ENCODE data around the gene MACROH2A2. TPM values are rescaled to one million over a fixed set of nuclear protein-coding genes. Genes with fewer than 3 reads are reported as not detected.

MACROH2A2 gene
- total RNA-seq, 1 donor from 2014 or later, result 25.5 TPM

DNA sequence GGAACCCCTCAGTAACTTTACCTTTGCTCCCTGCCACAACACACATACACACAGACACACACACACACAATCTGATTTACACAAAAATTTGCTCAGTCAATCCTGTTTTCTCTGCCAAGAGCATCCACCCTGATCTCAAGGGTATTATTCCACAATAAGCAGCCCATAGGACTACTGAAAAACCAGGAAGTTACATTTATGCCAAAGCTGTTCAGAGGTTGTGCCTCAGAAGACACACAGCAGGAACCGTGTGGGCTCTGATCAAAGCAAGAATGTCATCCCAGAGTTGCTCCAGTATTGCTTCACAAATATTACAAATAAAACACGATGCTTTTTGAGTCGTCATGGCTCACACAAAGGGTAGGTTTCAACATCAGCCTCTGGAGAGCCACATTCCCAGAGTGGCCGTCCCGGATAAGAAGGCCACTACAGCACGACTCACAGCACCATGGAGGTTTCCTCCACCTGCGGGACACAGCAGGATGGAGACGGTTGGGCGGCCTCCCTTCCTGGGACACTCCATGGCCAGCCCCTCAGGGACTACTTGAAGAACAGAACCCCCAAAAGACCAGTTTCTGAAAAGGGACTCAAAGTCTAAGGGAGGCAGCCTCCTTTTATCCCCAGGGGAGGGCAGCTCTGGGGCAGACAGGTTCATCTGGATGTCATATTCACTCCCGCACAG, 78.4 kb downstream of the MACROH2A2 start:
- Histone ChIP-seq H3K9me3 (ENCODE audit: insufficient read depth, low read depth, low read length) (no peaks in the 10 kb centered on the region), H3K36me3 (ENCODE audit: insufficient read depth, low read length) (no peaks in the 10 kb centered on the region), H3K4me1 (ENCODE audit: insufficient read depth, low read length) (peaks cover 12% of the 10 kb centered on the region), H3K4me2 (ENCODE audit: low read length) (no peak overlapping the region), H4K20me1 (ENCODE audit: insufficient read depth, low read length) (peaks cover 3% of the 10 kb centered on the region), H2AFZ (ENCODE audit: low read depth, low read length) (no peak overlapping the region), H3K27me3 (ENCODE audit: insufficient read depth, low read length) (no peaks in the 10 kb centered on the region), H3K4me3 (ENCODE audit: insufficient read depth, low read depth, low read length) (no peak overlapping the region), H3K79me2 (ENCODE audit: insufficient read depth, low read length) (no peaks in the 10 kb centered on the region), H3K9ac (ENCODE audit: low read length) (no peak overlapping the region), H3K27ac (ENCODE audit: low read depth, low read length) (no peak overlapping the region)
- H3K4me1 Mint-ChIP-seq (ENCODE audit: low read depth, unreplicated experiment), result peaks cover 9% of the 10 kb centered on the region
- no peaks in the 10 kb centered on the region for H3K27me3 Mint-ChIP-seq (ENCODE audit: low read depth, unreplicated experiment)
- DNase-seq (ENCODE audit: low read depth), result peak; percentile 8
- H3K9me3 Mint-ChIP-seq (ENCODE audit: unreplicated experiment), result peaks cover 2% of the 10 kb centered on the region
- TF ChIP-seq EZH2 (IDR thresholded peaks at IDR 0.05; ENCODE audit: insufficient read depth, low read length), result no peak
- TF ChIP-seq, protein P1, sequence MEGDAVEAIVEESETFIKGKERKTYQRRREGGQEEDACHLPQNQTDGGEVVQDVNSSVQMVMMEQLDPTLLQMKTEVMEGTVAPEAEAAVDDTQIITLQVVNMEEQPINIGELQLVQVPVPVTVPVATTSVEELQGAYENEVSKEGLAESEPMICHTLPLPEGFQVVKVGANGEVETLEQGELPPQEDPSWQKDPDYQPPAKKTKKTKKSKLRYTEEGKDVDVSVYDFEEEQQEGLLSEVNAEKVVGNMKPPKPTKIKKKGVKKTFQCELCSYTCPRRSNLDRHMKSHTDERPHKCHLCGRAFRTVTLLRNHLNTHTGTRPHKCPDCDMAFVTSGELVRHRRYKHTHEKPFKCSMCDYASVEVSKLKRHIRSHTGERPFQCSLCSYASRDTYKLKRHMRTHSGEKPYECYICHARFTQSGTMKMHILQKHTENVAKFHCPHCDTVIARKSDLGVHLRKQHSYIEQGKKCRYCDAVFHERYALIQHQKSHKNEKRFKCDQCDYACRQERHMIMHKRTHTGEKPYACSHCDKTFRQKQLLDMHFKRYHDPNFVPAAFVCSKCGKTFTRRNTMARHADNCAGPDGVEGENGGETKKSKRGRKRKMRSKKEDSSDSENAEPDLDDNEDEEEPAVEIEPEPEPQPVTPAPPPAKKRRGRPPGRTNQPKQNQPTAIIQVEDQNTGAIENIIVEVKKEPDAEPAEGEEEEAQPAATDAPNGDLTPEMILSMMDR (IDR thresholded peaks at IDR 0.05; ENCODE audit: insufficient read depth, low read depth, low read length), result no peak
- H3K27ac Mint-ChIP-seq (ENCODE audit: unreplicated experiment), result peak overlapping the region; percentile 3
- peak overlapping the region; percentile 1 for H3K4me3 Mint-ChIP-seq (ENCODE audit: unreplicated experiment)
- H3K36me3 Mint-ChIP-seq (ENCODE audit: low read depth, unreplicated experiment), result peaks cover 8% of the 10 kb centered on the region
- no peak for FAIRE-seq

DNA sequence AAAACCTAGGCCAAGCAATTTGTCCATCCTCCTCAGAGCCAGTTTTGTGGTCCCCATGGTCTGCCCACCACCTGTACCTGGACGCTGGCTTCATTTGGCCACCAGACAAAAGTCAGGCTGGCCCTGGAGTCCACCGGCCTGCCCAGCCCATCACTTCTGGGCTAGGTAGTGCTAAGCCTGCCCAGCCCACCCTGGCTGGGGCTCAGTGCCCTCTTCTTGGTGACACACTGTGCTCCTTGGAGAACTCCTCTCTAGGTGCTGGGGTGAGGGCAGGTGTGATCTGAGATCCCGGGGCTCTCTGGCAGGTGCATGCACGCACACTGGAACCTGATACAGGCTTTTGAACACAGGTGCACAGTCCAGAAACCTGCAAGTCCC, 78.9 kb downstream of the MACROH2A2 start:
- H3K36me3 Mint-ChIP-seq (ENCODE audit: low read depth, unreplicated experiment), result peaks cover 8% of the 10 kb centered on the region
- Histone ChIP-seq H2AFZ (ENCODE audit: low read depth, low read length) (no peak overlapping the region), H3K4me2 (ENCODE audit: low read length) (peak overlapping the region; percentile 93), H3K27me3 (ENCODE audit: insufficient read depth, low read length) (no peaks in the 10 kb centered on the region), H3K9ac (ENCODE audit: low read length) (no peak overlapping the region), H3K79me2 (ENCODE audit: insufficient read depth, low read length) (no peaks in the 10 kb centered on the region), H3K36me3 (ENCODE audit: insufficient read depth, low read length) (no peaks in the 10 kb centered on the region), H3K27ac (ENCODE audit: low read depth, low read length) (no peak overlapping the region), H3K4me1 (ENCODE audit: insufficient read depth, low read length) (peaks cover 12% of the 10 kb centered on the region), H3K9me3 (ENCODE audit: insufficient read depth, low read depth, low read length) (no peaks in the 10 kb centered on the region), H4K20me1 (ENCODE audit: insufficient read depth, low read length) (peaks cover 2% of the 10 kb centered on the region), H3K4me3 (ENCODE audit: insufficient read depth, low read depth, low read length) (no peak overlapping the region)
- DNase-seq (ENCODE audit: low read depth) (no peak), FAIRE-seq (no peak)
- H3K4me1 Mint-ChIP-seq (ENCODE audit: low read depth, unreplicated experiment), result peaks cover 9% of the 10 kb centered on the region
- H3K27me3 Mint-ChIP-seq (ENCODE audit: low read depth, unreplicated experiment), result no peaks in the 10 kb centered on the region
- no peak overlapping the region for H3K27ac Mint-ChIP-seq (ENCODE audit: unreplicated experiment)
- TF ChIP-seq, protein P1 (IDR thresholded peaks at IDR 0.05; ENCODE audit: insufficient read depth, low read depth, low read length), result no peak
- TF ChIP-seq EZH2 (IDR thresholded peaks at IDR 0.05; ENCODE audit: insufficient read depth, low read length), result no peak
- H3K9me3 Mint-ChIP-seq (ENCODE audit: unreplicated experiment), result peaks cover 2% of the 10 kb centered on the region
- H3K4me3 Mint-ChIP-seq (ENCODE audit: unreplicated experiment), result peak overlapping the region; percentile 87

Measured in astrocyte (in vitro differentiated cells and primary cell).